Fibroblast of the aortic adventitia (primary cell): ENCODE results near the gene BPIFB2. TPM values are rescaled to one million over a fixed set of nuclear protein-coding genes. Genes with fewer than 3 reads are reported as not detected.

Source experiments
- DNase-seq: peaks from one replicate; pipeline ENCODE4 v3.0.0-alpha.2; 2010; ENCODE audit warnings: low read depth
- H3K4me3 ChIP-seq: 2 replicates; pipeline ENCODE4 v1.5.1; 2011; ENCODE audit warnings: low read depth, mild to moderate bottlenecking, control low read depth, low read length, moderate library complexity
- total RNA-seq: library from RNA; depleted of rRNA; stranded (reverse); fragments of >200 nt; gene quantifications from 2 replicates; pipeline ENCODE4 v1.2.3, GENCODE V29; 2012; ENCODE audit warnings: low replicate concordance
- TF ChIP-seq, protein P1 (sequence below): IDR thresholded peaks from 2 replicates; pipeline ENCODE4 v1.5.1; 2011; ENCODE audit warnings: mild to moderate bottlenecking, low read length, control low read depth, inconsistent platforms; ENCODE audit not compliant: insufficient read depth

BPIFB2 gene
- total RNA-seq, 1 donor = not detected

DNA sequence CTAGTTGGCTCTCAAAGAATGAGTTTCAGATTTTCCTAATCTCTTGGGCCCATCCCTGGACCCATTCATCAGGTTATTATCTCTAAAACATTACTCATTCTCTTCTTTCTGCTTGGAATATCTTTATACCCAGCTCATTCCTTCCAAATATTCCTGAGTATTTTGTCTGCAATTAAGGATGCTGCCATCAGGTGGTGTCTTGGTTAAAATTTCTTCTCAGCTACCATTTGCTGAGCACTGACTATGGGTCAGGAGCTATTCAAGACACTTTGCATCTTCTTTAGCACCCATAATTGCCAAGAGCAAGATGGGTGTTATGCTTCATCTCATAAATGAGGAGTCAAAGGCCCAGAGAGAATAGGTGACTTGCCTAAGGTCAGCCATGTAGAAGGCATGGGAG is 11.7 kb upstream of the BPIFB2 start:
- no peak for DNase-seq
- H3K4me3 ChIP-seq = no peak overlapping the region
- TF ChIP-seq, protein P1, sequence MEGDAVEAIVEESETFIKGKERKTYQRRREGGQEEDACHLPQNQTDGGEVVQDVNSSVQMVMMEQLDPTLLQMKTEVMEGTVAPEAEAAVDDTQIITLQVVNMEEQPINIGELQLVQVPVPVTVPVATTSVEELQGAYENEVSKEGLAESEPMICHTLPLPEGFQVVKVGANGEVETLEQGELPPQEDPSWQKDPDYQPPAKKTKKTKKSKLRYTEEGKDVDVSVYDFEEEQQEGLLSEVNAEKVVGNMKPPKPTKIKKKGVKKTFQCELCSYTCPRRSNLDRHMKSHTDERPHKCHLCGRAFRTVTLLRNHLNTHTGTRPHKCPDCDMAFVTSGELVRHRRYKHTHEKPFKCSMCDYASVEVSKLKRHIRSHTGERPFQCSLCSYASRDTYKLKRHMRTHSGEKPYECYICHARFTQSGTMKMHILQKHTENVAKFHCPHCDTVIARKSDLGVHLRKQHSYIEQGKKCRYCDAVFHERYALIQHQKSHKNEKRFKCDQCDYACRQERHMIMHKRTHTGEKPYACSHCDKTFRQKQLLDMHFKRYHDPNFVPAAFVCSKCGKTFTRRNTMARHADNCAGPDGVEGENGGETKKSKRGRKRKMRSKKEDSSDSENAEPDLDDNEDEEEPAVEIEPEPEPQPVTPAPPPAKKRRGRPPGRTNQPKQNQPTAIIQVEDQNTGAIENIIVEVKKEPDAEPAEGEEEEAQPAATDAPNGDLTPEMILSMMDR = no peak

DNA sequence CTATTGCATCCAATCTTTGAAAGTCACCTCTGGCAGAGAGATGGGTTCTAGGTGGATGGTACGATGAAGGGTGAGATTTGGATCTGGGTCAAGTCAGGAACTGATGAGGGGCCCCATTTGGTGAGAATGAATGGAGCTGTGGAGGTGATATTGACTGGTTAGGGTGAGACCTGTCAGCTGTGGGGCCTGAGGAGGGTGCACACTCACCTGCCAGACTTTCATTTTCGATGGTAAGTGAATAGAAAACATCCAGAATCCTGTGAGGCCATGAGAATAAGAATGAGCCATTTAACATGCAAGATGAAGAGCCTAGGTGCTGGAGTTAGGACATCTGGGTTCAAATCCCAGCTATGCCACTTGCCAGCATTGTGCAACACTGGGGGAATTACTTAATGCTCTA is 10.1 kb upstream of the BPIFB2 start:
- no peak overlapping the region for H3K4me3 ChIP-seq
- DNase-seq = no peak
- TF ChIP-seq, protein P1 = no peak

DNA sequence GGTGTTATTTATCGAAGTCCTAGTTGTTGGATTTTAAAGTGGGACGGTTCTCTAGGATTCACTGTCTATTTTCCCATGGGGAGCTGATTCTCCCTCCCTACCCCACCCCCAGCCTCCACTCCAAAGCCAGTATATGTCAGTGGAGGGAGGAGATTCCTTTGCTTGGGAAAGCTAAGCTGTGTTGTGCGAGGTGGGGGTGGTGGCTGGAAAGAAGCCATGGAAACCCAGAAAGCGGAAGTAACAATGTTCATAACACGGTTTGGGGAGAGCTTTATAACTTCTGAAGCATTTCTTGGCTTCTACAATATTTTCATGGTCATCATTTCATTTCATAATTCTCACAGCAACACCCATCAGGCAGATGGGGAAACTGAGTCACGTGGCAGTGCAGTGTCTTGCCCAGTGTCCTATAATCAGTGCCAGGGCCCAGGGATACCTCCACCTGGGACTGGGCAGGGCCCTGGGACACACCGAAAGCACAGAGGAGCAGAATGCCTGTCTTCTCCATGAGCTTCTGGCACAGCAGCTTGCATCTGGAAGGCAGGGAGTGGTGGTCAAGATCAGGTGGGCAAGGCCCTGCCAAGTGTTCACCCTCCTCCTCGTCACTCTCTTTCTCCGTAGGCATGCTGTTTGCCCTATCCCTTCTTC is 7.8 kb upstream of the BPIFB2 start:
- DNase-seq = no peak
- H3K4me3 ChIP-seq = no peak overlapping the region
- TF ChIP-seq, protein P1 = no peak

DNA sequence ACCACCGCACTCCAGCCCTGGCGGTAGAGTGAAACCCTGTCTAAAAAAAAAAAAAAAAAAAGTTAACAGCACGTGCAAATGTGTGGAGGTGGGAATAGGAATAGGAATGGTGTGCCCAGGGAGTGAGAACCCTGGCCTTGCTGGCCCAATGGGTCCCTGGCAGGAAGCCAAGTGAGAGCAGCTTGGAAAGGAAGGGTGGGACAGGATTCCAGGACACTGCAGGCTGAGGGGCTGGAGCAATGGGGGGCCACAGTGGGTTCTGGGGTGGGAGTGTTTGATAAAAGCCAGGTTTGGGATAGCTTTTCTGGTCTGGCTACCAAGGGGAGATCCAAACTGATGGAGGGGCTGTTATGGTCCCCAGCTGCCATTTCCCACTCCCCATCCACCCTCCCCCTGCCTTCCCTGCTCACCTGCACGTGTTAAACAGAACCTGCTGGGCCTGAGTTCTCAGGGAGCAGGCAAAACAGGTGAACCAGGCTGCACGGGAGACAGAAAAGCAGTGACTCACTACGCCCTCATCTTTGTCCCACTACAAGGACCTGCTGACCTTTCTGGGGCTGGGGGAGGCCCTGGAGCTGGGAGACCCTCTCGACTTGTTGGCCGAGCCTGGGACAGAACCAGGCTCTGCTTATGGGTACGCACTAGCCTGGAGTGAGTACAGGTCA is 6.6 kb upstream of the BPIFB2 start:
- TF ChIP-seq, protein P1 = no peak
- H3K4me3 ChIP-seq = no peak overlapping the region
- DNase-seq = no peak

DNA sequence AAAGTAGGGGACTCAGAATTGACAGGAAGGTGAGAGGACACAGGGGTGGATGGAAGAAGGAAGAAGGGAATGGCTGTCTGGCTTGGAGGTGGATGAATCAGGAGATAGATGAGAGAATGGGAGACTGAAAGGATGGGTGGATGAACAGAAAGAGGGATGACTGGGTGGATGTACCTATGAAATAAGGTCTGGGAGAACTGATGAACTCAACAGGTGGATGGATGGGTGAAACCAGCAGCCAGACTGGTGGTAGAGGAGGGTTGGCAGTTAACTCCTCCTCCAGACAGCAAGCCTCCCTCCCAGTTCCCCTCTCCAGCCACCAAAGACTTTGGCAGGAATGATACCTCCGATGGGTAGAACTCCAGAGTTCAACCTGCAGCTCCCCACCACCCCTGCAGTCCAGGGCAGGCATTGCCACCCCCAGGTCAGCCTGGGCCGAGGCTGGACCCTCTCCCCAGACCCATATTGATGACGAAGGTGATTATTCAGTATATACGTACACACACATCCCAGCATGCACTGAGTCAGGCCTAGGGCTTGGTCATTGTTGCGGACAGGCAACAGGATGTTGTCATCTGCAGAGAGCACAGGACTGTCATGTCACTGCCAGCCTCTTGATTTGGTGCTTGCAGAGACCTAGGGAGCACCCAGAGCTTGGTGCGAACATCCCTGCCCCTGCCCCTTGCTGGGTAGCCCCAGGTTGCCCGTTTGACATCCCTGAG is 5.3 kb upstream of the BPIFB2 start:
- TF ChIP-seq, protein P1 = no peak
- H3K4me3 ChIP-seq = no peak overlapping the region
- DNase-seq = no peak

DNA sequence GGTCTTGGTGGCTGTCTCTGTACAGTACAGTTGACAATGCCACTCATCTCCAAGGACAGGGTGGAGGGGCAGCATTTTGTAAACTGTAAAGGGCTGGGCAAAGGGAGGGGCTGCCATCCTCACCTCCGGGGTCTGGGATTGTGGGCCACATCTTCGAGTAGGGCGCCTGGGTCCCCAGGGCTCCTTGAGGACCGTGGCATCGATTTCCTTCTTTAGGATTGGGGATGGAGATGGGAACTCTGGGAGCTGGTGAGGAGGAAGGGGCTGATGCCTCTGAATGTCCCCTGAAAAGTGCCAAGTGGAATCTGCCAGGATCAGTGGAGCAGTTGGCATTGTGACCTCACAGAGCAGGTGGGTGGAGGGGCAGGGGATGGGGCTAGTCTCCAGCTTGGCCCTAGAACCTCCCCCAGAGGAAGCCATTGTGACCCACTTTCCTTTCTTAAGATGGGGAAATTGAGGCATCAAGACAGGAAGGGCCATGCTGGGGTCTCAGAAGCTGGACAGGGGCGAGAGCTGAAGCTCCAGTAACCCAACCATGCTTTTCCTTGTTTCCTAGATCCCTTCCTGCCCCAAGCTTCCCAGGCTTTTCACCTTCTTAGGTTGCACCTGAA is 3.3 kb upstream of the BPIFB2 start, which contains the start of gene SUN5:
SUN5 (minus strand) TSS at position 293 of the 611 bp plus-strand sequence; CDS start at position 200, 93 bp downstream.
- no peak within 1 kb of the TSS for H3K4me3 ChIP-seq
- TF ChIP-seq, protein P1 = no peak
- no peak for DNase-seq
